Colonic mucosa (tissue), 4 donors: Measurements from ENCODE around the gene CYLD. TPM values are rescaled to one million over a fixed set of nuclear protein-coding genes. Genes with fewer than 3 reads are reported as not detected.

Experiments
- DNase-seq: peaks from one replicate; pipeline ENCODE4 v3.0.0-alpha.2; 2020
- H3K27ac ChIP-seq: fragments of 200-600 bp; one replicate; pipeline ENCODE4 v1.8.0; 2021
- H3K27me3 ChIP-seq: fragments of 200-600 bp; one replicate; pipeline ENCODE4 v1.8.0; 2021
- H3K36me3 ChIP-seq: fragments of 200-600 bp; one replicate; pipeline ENCODE4 v1.8.0; 2021
- H3K4me1 ChIP-seq: fragments of 200-600 bp; one replicate; pipeline ENCODE4 v1.8.0; 2021; ENCODE audit warnings: mild to moderate bottlenecking
- H3K4me3 ChIP-seq: fragments of 200-600 bp; one replicate; pipeline ENCODE4 v1.8.0; 2021
- H3K9ac ChIP-seq, 2 donors: one replicate each; pipeline ENCODE4 v1.7.0; 2013; ENCODE audit warnings: control low read depth in 2 of 2, low read depth in 2 of 2, low read length in 2 of 2
- H3K9me3 ChIP-seq: fragments of 200-600 bp; one replicate; pipeline ENCODE4 v1.8.0; 2021
- CTCF ChIP-seq: fragments of 200-600 bp; IDR thresholded peaks from one replicate; pipeline ENCODE4 v1.8.0; 2022; ENCODE audit warnings: antibody characterized with exemption, mild to moderate bottlenecking
- intact Hi-C: fragments of 100-400 bp; cut with DNase I; formaldehyde crosslinking; loops from one replicate; pipeline ENCODE4 v1.14.1; 2022
- total RNA-seq, 2 donors: library from RNA; stranded (reverse); fragmentation: NEBNext Ultra II Directional in 1 of 2; extraction: Animal tissue kit (Norgen Biotek cat#: 25700) in 1 of 2; gene quantifications; one replicate each; pipeline ENCODE4 v1.2.1, GENCODE V29; 2021
- donor health status: healthy.
- donor health status: DM: no; HTN: no; CAD: no.
- donor health status: DM: no; HTN: no; CAD: no.

The CYLD gene
- total RNA-seq, 2 donors from 2014 or later, result 15.8 to 31.5 TPM

DNA sequence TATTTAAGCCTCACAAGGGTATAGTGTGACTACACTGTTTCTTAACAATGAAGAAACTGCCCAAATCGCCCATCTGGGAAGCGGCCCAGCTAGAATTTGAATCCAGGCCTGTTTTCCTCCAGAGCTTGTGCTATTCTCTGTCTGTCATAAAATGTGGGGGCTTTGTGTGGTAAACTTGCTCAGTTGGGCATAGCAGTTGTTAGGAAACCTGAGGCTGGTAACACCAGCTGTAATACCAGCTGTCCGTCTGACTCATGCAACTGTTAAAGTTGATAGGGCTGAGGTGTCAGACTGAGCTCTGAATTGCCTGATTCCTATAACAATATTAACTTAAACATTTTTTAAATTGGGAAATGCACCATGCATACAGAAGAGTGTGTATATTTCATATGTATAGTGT lies 39.2 kb upstream of the CYLD start:
- intact Hi-C loops, result no loop called here
- Histone ChIP-seq H3K36me3 (no peaks in the 10 kb centered on the region), H3K4me1 (no peaks in the 10 kb centered on the region), H3K4me3 (no peak overlapping the region), H3K27me3 (no peaks in the 10 kb centered on the region), H3K9me3 (no peaks in the 10 kb centered on the region), H3K27ac (no peak overlapping the region), H3K9ac (no peak overlapping the region)
- DNase-seq, result no peak
- TF ChIP-seq CTCF, result no peak

- Histone ChIP-seq H3K9ac (no peak overlapping the region), H3K4me1 (no peaks in the 10 kb centered on the region), H3K36me3 (no peaks in the 10 kb centered on the region), H3K9me3 (no peaks in the 10 kb centered on the region), H3K4me3 (no peak overlapping the region), H3K27ac (no peak overlapping the region), H3K27me3 (no peaks in the 10 kb centered on the region)
- intact Hi-C loops, result no loop called here
- no peak for DNase-seq
- TF ChIP-seq CTCF, result no peak
Measured at GRCh38 chr16:50704245-50704644, 37.6 kb upstream of the CYLD start.

DNA sequence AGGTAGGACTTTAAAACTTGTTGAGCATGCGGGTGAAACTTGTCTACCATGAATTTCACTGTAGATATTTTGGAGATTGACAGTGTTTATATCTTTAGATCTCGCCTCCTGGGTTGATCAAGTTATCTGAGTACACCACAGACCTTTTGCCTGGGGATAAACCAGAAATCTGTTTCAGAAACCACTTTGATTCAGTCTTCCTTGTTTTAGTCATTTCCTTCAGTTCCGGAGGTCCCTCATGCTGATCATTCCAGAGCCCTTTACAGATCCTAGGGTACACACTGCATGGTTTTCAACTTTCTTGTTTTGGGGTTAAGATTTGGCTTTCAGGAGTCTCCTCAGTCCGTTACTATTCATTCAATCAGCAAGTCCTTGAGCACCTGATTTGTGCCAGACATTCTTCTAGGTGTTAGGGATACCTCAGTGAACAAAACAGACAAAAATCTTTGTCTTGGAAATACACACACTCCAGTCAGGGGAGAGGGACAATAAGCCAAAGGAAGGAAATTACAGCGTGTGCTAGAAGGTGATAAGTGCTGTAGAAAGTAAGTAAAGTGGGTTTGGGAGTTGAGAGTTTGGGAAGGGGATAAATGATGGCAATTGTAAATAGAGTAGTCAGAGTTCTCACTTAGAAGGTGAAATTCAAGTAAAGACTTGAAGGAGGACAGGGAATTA lies 36.3 kb upstream of the CYLD start:
- Histone ChIP-seq H3K27ac (no peak overlapping the region), H3K27me3 (no peaks in the 10 kb centered on the region), H3K9me3 (no peaks in the 10 kb centered on the region), H3K4me3 (no peak overlapping the region), H3K4me1 (no peaks in the 10 kb centered on the region), H3K9ac (no peak overlapping the region), H3K36me3 (no peaks in the 10 kb centered on the region)
- intact Hi-C loops, result no loop called here
- no peak for DNase-seq
- TF ChIP-seq CTCF, result no peak

DNA sequence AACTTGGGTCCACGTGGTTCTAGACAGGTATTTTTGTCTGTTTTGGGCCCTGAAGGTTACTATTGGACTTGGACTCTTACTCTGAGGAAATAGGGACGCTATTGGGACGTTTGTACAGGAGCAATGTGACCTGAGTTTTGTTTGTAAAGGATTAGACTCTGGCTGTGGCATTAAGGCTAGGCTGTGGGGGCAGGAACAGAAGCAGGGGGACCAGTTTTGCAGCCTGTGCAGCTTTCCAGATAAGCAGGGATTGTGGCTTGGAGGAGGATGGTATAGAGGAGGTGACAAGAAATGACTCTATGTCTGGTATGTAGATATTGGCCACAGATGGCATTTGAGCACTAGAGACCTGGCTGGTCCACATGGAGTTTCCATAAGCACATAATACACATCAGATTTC lies 35.6 kb upstream of the CYLD start:
- Histone ChIP-seq H3K4me3 (no peak overlapping the region), H3K9ac (no peak overlapping the region), H3K4me1 (no peaks in the 10 kb centered on the region), H3K9me3 (no peaks in the 10 kb centered on the region), H3K36me3 (no peaks in the 10 kb centered on the region), H3K27ac (no peak overlapping the region), H3K27me3 (no peaks in the 10 kb centered on the region)
- DNase-seq, result no peak
- intact Hi-C loops, result no loop called here
- TF ChIP-seq CTCF, result no peak

DNA sequence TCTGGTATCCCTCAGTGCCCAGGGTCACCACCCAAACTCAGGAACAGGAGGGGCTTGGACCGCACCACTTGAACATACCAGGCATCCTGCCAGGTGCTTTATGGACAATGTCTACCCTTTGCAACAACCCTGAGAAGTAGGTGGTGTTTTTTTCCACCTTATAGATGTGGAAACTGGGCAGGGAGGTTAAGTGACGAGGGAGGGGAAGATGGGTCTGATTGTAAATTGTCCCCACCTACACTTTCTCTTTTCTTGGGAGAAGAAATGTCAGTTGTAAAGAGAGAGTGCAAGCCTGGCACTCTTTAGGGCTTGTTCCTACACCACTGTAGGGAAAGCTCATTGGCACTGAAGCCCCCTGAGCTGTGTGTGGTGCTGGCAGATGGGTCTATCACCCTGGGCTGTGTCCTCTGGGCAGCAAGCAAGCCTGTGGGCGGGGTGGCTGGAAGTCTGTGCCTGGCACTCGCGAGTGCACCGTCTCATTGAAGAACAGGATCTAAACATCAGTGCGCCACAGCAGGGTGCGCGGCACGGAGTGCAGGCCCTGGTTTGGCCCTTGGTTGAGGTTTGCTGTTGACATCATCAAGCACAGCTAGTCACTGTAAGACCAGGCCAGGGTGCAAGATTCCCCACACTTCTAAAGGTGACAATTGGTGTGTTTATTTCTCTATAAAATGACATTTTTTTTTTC lies 33.4 kb upstream of the CYLD start:
- Histone ChIP-seq H3K36me3 (no peaks in the 10 kb centered on the region), H3K9me3 (no peaks in the 10 kb centered on the region), H3K27me3 (no peaks in the 10 kb centered on the region), H3K27ac (no peak overlapping the region), H3K4me1 (no peaks in the 10 kb centered on the region), H3K9ac (no peak overlapping the region), H3K4me3 (no peak overlapping the region)
- no peak for DNase-seq
- TF ChIP-seq CTCF, result no peak
- intact Hi-C loops, result no loop called here
